ENCODE measurements around the gene ZFAND3.

ZFAND3 gene

GRCh38 chr6:38004908-38005307, 185.4 kb downstream of the ZFAND3 start:
- no peak for ATAC-seq
- DNase-seq: no peak

GRCh38 chr6:38011937-38012336, 192.4 kb downstream of the ZFAND3 start:
- ATAC-seq (no peak), DNase-seq (no peak)

GRCh38 chr6:38012573-38012972, 193.0 kb downstream of the ZFAND3 start:
- peak; percentile 43 for ATAC-seq

GRCh38 chr6:38015341-38015740, 195.8 kb downstream of the ZFAND3 start:
- ATAC-seq (no peak), DNase-seq (no peak)

More at GRCh38 chr6:38012573-38012972, 193.0 kb downstream of the ZFAND3 start:
- DNase-seq: peak; percentile 18

- ATAC-seq (no peak), DNase-seq (no peak)
Observed at GRCh38 chr6:38016824-38017223, 197.3 kb downstream of the ZFAND3 start.

- ATAC-seq: no peak
- no peak for DNase-seq
Observed at GRCh38 chr6:38018755-38019165, 199.2 kb downstream of the ZFAND3 start.

- ATAC-seq (no peak), DNase-seq (no peak)
Observed at GRCh38 chr6:38020593-38020992, 201.1 kb downstream of the ZFAND3 start.

- DNase-seq (no peak), ATAC-seq (no peak)
Observed at GRCh38 chr6:38021029-38021428, 201.5 kb downstream of the ZFAND3 start.

- DNase-seq: no peak
- ATAC-seq: no peak
Observed at GRCh38 chr6:38021571-38021970, 202.0 kb downstream of the ZFAND3 start.

- DNase-seq (no peak), ATAC-seq (no peak)
Observed at GRCh38 chr6:38022688-38023087, 203.2 kb downstream of the ZFAND3 start.

GRCh38 chr6:38024908-38025307, 205.4 kb downstream of the ZFAND3 start:
- DNase-seq (no peak), ATAC-seq (no peak)

- ATAC-seq (no peak), DNase-seq (no peak)
Observed at GRCh38 chr6:38025451-38025850, 205.9 kb downstream of the ZFAND3 start.

GRCh38 chr6:38027685-38028373, 208.3 kb downstream of the ZFAND3 start:
- ATAC-seq (no peak), DNase-seq (no peak)

- ATAC-seq (no peak), DNase-seq (no peak)
Observed at GRCh38 chr6:38030380-38030779, 210.9 kb downstream of the ZFAND3 start.

- ATAC-seq (no peak), DNase-seq (no peak)
Observed at GRCh38 chr6:38032797-38033196, 213.3 kb downstream of the ZFAND3 start.

GRCh38 chr6:38033442-38033982, 214.0 kb downstream of the ZFAND3 start:
- no peak for DNase-seq
- no peak for ATAC-seq

- DNase-seq (no peak), ATAC-seq (no peak)
Observed at GRCh38 chr6:38034274-38034914, 214.9 kb downstream of the ZFAND3 start.

GRCh38 chr6:38035478-38035877, 216.0 kb downstream of the ZFAND3 start:
- DNase-seq: no peak

GRCh38 chr6:38039502-38039901, 220.0 kb downstream of the ZFAND3 start:
- ATAC-seq: no peak
- no peak for DNase-seq

More at GRCh38 chr6:38035478-38035877, 216.0 kb downstream of the ZFAND3 start:
- ATAC-seq: no peak

- no peak for DNase-seq
- ATAC-seq: no peak
Observed at GRCh38 chr6:38040254-38040653, 220.7 kb downstream of the ZFAND3 start.

GRCh38 chr6:38043259-38043753, 223.8 kb downstream of the ZFAND3 start:
- DNase-seq (no peak), ATAC-seq (no peak)

GRCh38 chr6:38045701-38046305, 226.3 kb downstream of the ZFAND3 start:
- no peak for DNase-seq
- ATAC-seq: no peak

- ATAC-seq: no peak
- DNase-seq: no peak
Observed at GRCh38 chr6:38047562-38047961, 228.0 kb downstream of the ZFAND3 start.

Data from stimulated activated naive CD8-positive, alpha-beta T cell treated with anti-CD3 and anti-CD28 coated beads, Interleukin-15, Interleukin-2, amounts not matched to agents 100 U/mL and 50 U/mL, for 24 hours (primary cell).